ENCODE data around the gene DLX3. TPM values are rescaled to one million over a fixed set of nuclear protein-coding genes. Genes with fewer than 3 reads are reported as not detected.

The DLX3 gene
- total and polyA plus RNA-seq, 12 donors, result 0.03 to 0.23 (median 0.11) TPM; not detected in 9

DNA sequence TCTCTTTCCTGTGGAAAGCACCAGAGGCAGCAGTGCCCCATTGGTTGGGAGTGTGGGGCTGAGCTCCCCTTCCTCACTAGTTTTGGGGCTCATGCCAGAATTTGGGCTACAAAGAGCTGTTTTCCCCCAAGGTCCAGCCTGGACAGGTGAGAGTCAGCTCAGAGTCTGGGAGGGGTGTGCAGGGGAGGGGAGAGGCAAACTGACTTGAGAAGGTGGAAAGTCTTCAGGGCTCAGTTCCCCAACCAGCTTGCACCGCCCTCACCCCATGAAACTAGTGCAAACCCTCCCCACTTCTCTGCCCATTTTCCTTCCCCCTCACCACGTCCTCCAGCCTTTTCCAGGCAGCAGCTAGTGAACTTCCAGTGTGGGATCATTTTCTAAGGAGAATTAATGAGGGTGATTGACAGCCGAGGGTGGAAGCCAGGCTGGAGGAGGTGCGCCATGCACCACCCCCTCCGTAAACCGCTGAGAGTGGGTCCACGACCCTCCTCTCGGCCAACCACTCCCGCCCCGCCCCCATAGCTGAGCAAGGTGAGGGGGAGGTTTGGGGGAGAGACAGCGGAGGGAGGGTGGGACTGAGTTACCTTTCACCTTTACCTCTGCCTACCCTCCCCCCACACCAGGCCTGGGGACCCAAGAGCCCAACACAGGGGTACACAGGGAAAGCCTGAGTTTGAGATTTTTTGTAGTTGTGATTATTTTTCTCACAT, 32.3 kb downstream of the DLX3 start:
- intact Hi-C loops (cut with DNase I), result no loop called here
- ATAC-seq (no peak), DNase-seq (no peak)
- no peak overlapping the region for H3K4me3 ChIP-seq
- no peaks in the 10 kb centered on the region for H3K9me3 ChIP-seq
- TF ChIP-seq CTCF (IDR thresholded peaks at IDR 0.05), result no peak
- H3K36me3 ChIP-seq, result no peaks in the 10 kb centered on the region
- 6 to 11% methylated on average over 11 of the region's 11 CpGs for WGBS, 2 donors
- H3K4me1 ChIP-seq, result peaks cover 8 to 26% (median 16%) of the 10 kb centered on the region in 9 donors
- no peak overlapping the region for H3K27ac ChIP-seq
- H3K27me3 ChIP-seq, result peaks cover 27 to 94% (median 87%) of the 10 kb centered on the region in 7 donors

GRCh38 chr17:49959183-49959935, 35.7 kb downstream of the DLX3 start:
- no peak for TF ChIP-seq CTCF (IDR thresholded peaks at IDR 0.05)
- WGBS, 2 donors, result 61 to 74% methylated on average over 8 of the region's 8 CpGs
- intact Hi-C loops (cut with DNase I), result no loop called here
- Histone ChIP-seq H3K4me3 (no peak overlapping the region), H3K9me3 (no peaks in the 10 kb centered on the region), H3K36me3 (no peaks in the 10 kb centered on the region), H3K27me3 (peaks cover 8 to 79% (median 61%) of the 10 kb centered on the region in 7 donors), H3K4me1 (peaks cover 5 to 8% (median 7%) of the 10 kb centered on the region in 9 donors), H3K27ac (no peak overlapping the region)
- ATAC-seq, result no peak
- no peak for DNase-seq

DNA sequence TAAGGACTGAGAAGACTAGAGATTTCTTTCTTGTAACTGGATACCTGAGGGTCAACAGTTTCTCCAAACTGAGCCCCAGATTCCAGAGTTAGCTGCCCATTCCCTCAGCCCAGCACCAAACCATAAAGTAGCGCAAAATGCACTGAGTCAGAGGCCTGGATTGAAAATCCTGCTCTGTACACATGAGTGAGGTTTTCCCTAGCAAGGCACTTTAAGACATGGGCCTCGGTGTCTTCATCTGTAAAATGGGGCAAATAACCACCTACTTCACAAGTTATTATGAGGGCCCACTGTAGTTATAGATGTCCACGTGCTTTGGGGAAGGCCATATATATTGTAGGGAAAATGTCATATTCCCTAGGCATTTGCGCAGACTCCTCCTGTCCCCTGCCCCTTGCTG, 36.3 kb downstream of the DLX3 start:
- Histone ChIP-seq H3K36me3 (no peaks in the 10 kb centered on the region), H3K27ac (no peak overlapping the region), H3K27me3 (peaks cover 2 to 73% (median 55%) of the 10 kb centered on the region in 7 donors), H3K9me3 (no peaks in the 10 kb centered on the region), H3K4me1 (peaks cover 0 to 2% (median 1%) of the 10 kb centered on the region in 9 donors), H3K4me3 (no peak overlapping the region)
- DNase-seq, result no peak
- intact Hi-C loops (cut with DNase I), result no loop called here
- WGBS, 2 donors, result 91 to 94% methylated on average over 4 of the region's 4 CpGs
- ATAC-seq, result no peak
- no peak for TF ChIP-seq CTCF (IDR thresholded peaks at IDR 0.05)

DNA sequence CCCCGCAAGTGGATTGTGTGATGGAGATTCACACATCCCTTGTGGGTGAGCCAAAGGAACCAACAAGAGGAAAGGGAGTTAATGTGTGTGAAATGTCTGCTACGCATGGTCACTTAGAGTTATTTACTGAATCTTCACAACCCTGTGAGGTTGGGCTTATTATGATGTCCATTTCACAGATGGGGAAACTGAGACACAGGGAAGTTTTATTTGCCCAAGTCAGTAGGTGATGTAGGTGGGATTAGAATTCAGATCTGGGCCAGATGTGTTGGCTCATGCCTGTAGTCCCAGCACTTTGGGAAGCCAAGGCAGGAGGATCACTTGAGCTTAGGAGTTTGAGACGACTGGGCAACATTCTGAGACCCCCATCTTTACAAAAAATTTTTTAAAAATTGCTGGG, 37.7 kb downstream of the DLX3 start:
- Histone ChIP-seq H3K9me3 (no peaks in the 10 kb centered on the region), H3K4me1 (no peaks in the 10 kb centered on the region), H3K27ac (no peak overlapping the region), H3K27me3 (peaks cover 0 to 62% (median 45%) of the 10 kb centered on the region in 7 donors), H3K4me3 (no peak overlapping the region), H3K36me3 (no peaks in the 10 kb centered on the region)
- intact Hi-C loops (cut with DNase I), result no loop called here
- WGBS, 2 donors, result 69 to 72% methylated on average over 3 of the region's 3 CpGs
- no peak for DNase-seq
- no peak for TF ChIP-seq CTCF (IDR thresholded peaks at IDR 0.05)
- no peak for ATAC-seq

Data from heart right ventricle (tissue), 16 donors.